Heart left ventricle (tissue), 13 donors: ENCODE measurements around the gene AGTRAP.

Source experiments
- POLR2A ChIP-seq, 2 donors: fragments of 450-650 bp; IDR thresholded peaks; one replicate each; pipeline ENCODE4 v1.6.1; 2017; ENCODE audit warnings: antibody characterized with exemption in 2 of 2, mild to moderate bottlenecking in 2 of 2, moderate library complexity in 2 of 2
- TF ChIP-seq, protein P1 (sequence below), 12 donors: fragments of 200-600 bp; sonication (generic) in 4 of 12; IDR thresholded peaks; one replicate each; pipeline versions ENCODE4 v1.5.0 to v1.8.0; 2018 to 2022; ENCODE audit warnings: antibody characterized with exemption in 12 of 12, mild to moderate bottlenecking in 5 of 12
- donor health status: ischemic (EF 13 %, LVEDD 7.1; RV severe dilation, severe dysfunction).
- donor health status: DM: no; HTN: yes; CAD: no.
- donor health status: DM: no; HTN: no; CAD: no.
- donor health status: ischemic (EF 25% LVEDD 6.9; RV normal size, moderate dysfunction).
- donor health status: ischemic (EF 25% LVEDD 5.7; RV mildly dilated, moderate dysfunction).
- donor health status: ischemic (EF 35%, LVEDD 5.7; RV mildly dilated, moderate dysfunction).
- donor health status: nonischemic (EF 11% LVEDD 7.7; RV severe dilation, severe dysfunction).
- donor health status: DM: yes; HTN: yes; CAD: no.
- donor health status: PGD.
- donor health status: ischemic (EF 29% LVEDD 5.4; RV normal size, mild dysfunction).
- donor health status: nonischemic (EF 23%, LVEDD 6.1; RV moderate dilation, normal function).

DNA sequence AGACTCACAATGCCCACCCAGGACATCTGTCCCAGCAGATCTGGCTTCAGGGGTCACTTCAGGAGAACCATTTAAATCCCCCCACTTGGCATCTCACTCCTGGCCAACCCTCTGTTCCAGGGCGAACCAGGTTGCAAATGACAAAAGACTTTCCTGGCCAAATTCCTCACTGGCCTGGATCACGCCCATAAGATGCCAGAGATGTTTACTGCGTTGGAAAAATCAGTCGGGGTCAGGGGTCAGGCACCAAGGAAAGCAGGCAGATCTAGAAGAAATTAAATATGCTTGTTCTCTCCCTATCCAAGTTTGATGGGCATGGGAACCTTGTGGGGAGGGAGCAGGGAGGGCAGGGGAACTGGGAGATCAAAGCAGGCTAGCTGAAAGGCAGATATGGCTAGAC, 14.6 kb upstream of the AGTRAP start:
- TF ChIP-seq, protein P1, sequence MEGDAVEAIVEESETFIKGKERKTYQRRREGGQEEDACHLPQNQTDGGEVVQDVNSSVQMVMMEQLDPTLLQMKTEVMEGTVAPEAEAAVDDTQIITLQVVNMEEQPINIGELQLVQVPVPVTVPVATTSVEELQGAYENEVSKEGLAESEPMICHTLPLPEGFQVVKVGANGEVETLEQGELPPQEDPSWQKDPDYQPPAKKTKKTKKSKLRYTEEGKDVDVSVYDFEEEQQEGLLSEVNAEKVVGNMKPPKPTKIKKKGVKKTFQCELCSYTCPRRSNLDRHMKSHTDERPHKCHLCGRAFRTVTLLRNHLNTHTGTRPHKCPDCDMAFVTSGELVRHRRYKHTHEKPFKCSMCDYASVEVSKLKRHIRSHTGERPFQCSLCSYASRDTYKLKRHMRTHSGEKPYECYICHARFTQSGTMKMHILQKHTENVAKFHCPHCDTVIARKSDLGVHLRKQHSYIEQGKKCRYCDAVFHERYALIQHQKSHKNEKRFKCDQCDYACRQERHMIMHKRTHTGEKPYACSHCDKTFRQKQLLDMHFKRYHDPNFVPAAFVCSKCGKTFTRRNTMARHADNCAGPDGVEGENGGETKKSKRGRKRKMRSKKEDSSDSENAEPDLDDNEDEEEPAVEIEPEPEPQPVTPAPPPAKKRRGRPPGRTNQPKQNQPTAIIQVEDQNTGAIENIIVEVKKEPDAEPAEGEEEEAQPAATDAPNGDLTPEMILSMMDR (IDR thresholded peaks at IDR 0.05) = no peak
- no peak for TF ChIP-seq POLR2A (IDR thresholded peaks at IDR 0.05)
